A172 (cell line): ENCODE results near the gene BOD1L1. TPM values are rescaled to one million over a fixed set of nuclear protein-coding genes. Genes with fewer than 3 reads are reported as not detected.

Experiments
- DNase-seq: peaks from one replicate; pipeline ENCODE4 v3.0.0-alpha.2; 2015; ENCODE audit warnings: low spot score
- total RNA-seq: library from RNA; depleted of rRNA; stranded (reverse); fragments of >200 nt; shearing (Covaris generic); gene quantifications from 2 replicates; pipeline ENCODE4 v1.2.3, GENCODE V29; 2014; rRNA removed

Gene BOD1L1
- 12.3 and 13.3 TPM in 2 replicates for total RNA-seq

GRCh38 chr4:13627606-13628311 is at the start of gene BOD1L1:
Gene BOD1L1 (minus strand): TSS chr4:13627725. CDS start chr4:13627587, 138 bp downstream.
- DNase-seq: peak; percentile 80

- no peak for DNase-seq
These were observed 47.4 kb upstream of the BOD1L1 start for GRCh38 chr4:13674971-13675370.

GRCh38 chr4:13673167-13673566 is 45.6 kb upstream of the BOD1L1 start:
- no peak for DNase-seq

GRCh38 chr4:13670456-13671160 is 43.1 kb upstream of the BOD1L1 start:
- DNase-seq: no peak

GRCh38 chr4:13665701-13666660 is 38.5 kb upstream of the BOD1L1 start:
- DNase-seq: no peak

- DNase-seq: no peak
These were observed 32.0 kb upstream of the BOD1L1 start for GRCh38 chr4:13659341-13660070.

- peak; percentile 44 for DNase-seq
These were observed 29.3 kb upstream of the BOD1L1 start for GRCh38 chr4:13656569-13657405.

- DNase-seq: peak; percentile 52
These were observed 26.8 kb upstream of the BOD1L1 start for GRCh38 chr4:13654162-13654797.

- no peak for DNase-seq
These were observed 26.2 kb upstream of the BOD1L1 start for GRCh38 chr4:13653766-13654161.

GRCh38 chr4:13647031-13647430 is 19.5 kb upstream of the BOD1L1 start:
- DNase-seq: no peak

- no peak for DNase-seq
These were observed 17.6 kb upstream of the BOD1L1 start for GRCh38 chr4:13645075-13645474.

- DNase-seq: no peak
These were observed 14.8 kb upstream of the BOD1L1 start for GRCh38 chr4:13642170-13642950.

- DNase-seq: no peak
These were observed 13.6 kb upstream of the BOD1L1 start for GRCh38 chr4:13641084-13641483.

GRCh38 chr4:13640149-13640940 is 12.8 kb upstream of the BOD1L1 start:
- DNase-seq: peak; percentile 88

- no peak for DNase-seq
These were observed 7.8 kb upstream of the BOD1L1 start for GRCh38 chr4:13635286-13635799.

GRCh38 chr4:13633671-13634070 is 6.1 kb upstream of the BOD1L1 start:
- no peak for DNase-seq

GRCh38 chr4:13627178-13627605 is 333 bp downstream of the BOD1L1 start:
- DNase-seq: no peak
